DND-41 (cell line): Measurements from ENCODE around the gene IMMP1L.

Source experiments
- EZH2 ChIP-seq: IDR thresholded peaks from 3 replicates; pipeline ENCODE4 v1.6.1; 2012; ENCODE audit warnings: borderline replicate concordance, low read depth, mild to moderate bottlenecking, moderate library complexity, low read length, inconsistent platforms; ENCODE audit not compliant: severe bottlenecking
- TF ChIP-seq, protein P1 (sequence below): IDR thresholded peaks from 2 replicates; pipeline ENCODE4 v1.5.1; 2012; ENCODE audit warnings: borderline replicate concordance, low read length, moderate library complexity, mild to moderate bottlenecking; ENCODE audit not compliant: poor library complexity, severe bottlenecking; ENCODE audit errors: extremely low read depth

DNA sequence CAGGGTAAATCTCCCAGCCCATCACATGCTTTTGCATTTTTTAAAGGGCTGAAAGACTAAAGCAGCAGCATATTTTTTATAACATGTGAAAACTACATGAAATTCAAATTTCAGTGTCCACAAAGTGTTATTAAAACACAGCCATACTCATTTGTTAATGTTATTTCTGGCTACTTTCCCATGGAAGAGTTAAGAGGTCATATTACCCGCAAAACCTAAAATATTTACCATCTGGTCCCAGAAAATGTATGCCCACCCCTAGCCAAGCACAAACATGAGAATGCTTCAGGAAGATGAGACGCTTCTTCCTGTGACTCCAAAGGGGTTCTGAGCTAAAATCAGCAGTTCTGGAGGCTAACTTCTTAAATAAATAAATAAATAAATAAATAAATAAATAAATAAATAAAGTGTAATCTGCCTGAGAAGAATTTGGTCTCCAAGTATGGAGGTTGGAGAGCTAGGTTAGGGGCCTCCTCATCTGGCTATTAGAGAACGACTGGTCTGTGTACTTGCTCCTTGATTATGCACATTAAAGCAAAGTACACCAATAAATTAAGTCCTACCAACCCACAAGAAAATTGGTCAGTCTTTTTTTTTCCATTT lies 9.7 kb downstream of the IMMP1L start:
- TF ChIP-seq, protein P1, sequence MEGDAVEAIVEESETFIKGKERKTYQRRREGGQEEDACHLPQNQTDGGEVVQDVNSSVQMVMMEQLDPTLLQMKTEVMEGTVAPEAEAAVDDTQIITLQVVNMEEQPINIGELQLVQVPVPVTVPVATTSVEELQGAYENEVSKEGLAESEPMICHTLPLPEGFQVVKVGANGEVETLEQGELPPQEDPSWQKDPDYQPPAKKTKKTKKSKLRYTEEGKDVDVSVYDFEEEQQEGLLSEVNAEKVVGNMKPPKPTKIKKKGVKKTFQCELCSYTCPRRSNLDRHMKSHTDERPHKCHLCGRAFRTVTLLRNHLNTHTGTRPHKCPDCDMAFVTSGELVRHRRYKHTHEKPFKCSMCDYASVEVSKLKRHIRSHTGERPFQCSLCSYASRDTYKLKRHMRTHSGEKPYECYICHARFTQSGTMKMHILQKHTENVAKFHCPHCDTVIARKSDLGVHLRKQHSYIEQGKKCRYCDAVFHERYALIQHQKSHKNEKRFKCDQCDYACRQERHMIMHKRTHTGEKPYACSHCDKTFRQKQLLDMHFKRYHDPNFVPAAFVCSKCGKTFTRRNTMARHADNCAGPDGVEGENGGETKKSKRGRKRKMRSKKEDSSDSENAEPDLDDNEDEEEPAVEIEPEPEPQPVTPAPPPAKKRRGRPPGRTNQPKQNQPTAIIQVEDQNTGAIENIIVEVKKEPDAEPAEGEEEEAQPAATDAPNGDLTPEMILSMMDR = no peak
- no peak for TF ChIP-seq EZH2
